Measurements from ENCODE around the gene EXOC4. TPM values are rescaled to one million over a fixed set of nuclear protein-coding genes. Genes with fewer than 3 reads are reported as not detected.

EXOC4 gene
- total and polyA plus RNA-seq, 7 experiments from 2014 or later, result 44.1 to 106 (median 74.2) TPM

- Histone ChIP-seq H3K27ac (ENCODE audit: low read depth, low read length) (no peak overlapping the region), H3K4me1 (ENCODE audit: control insufficient read depth in 2 of 2, insufficient read depth in 2 of 2, low read length in 2 of 2) (no peaks in the 10 kb centered on the region), H3K36me3 (ENCODE audit: control insufficient read depth in 2 of 3, insufficient read depth in 3 of 3, low read length in 3 of 3) (no peaks in the 10 kb centered on the region), H3K4me3 (ENCODE audit: low read length) (no peak overlapping the region), H3K27me3 (ENCODE audit: control insufficient read depth in 2 of 2, insufficient read depth in 2 of 2, low read length in 2 of 2) (no peaks in the 10 kb centered on the region), H3K9me3 (ENCODE audit: control insufficient read depth in 2 of 3, low read length in 3 of 3) (no peaks in the 10 kb centered on the region)
- no peak overlapping the region for H3K27ac Mint-ChIP-seq
- no peak for ATAC-seq
- intact Hi-C loops (cut with micrococcal nuclease), result no loop called here
- no peak overlapping the region for H3K4me3 Mint-ChIP-seq
- no peaks in the 10 kb centered on the region for H3K9me3 Mint-ChIP-seq
- peaks cover 0 to 8% (median 0%) of the 10 kb centered on the region in 7 donors for H3K4me1 Mint-ChIP-seq
- DNase-seq, result no peak
- ChIA-PET POLR2A (no interaction called here), CTCF (no interaction called here)
- H3K36me3 Mint-ChIP-seq, result peaks cover 2 to 22% (median 3%) of the 10 kb centered on the region in 5 donors
- H3K27me3 Mint-ChIP-seq, result no peaks in the 10 kb centered on the region
Observed at GRCh38 chr7:133550811-133551210, 297.9 kb downstream of the EXOC4 start.

- H3K4me3 ChIP-seq (ENCODE audit: low read length), result no peak overlapping the region
- Mint-ChIP-seq H3K27ac (no peak overlapping the region), H3K27me3 (no peaks in the 10 kb centered on the region), H3K9me3 (no peaks in the 10 kb centered on the region), H3K4me1 (peaks cover 0 to 8% (median 1%) of the 10 kb centered on the region in 7 donors), H3K36me3 (peaks cover 2 to 22% (median 3%) of the 10 kb centered on the region in 5 donors), H3K4me3 (no peak overlapping the region)
- H3K36me3 ChIP-seq (ENCODE audit: control insufficient read depth in 2 of 3, insufficient read depth in 3 of 3, low read length in 3 of 3), result no peaks in the 10 kb centered on the region
- ChIA-PET CTCF (no interaction called here), POLR2A (no interaction called here)
- ATAC-seq (no peak), DNase-seq (no peak)
- no peaks in the 10 kb centered on the region for H3K9me3 ChIP-seq (ENCODE audit: control insufficient read depth in 2 of 3, low read length in 3 of 3)
- intact Hi-C loops (cut with micrococcal nuclease), result no loop called here
- H3K27ac ChIP-seq (ENCODE audit: low read depth, low read length), result no peak overlapping the region
- no peaks in the 10 kb centered on the region for H3K4me1 ChIP-seq (ENCODE audit: control insufficient read depth in 2 of 2, insufficient read depth in 2 of 2, low read length in 2 of 2)
- H3K27me3 ChIP-seq (ENCODE audit: control insufficient read depth in 2 of 2, insufficient read depth in 2 of 2, low read length in 2 of 2), result no peaks in the 10 kb centered on the region
Observed at GRCh38 chr7:133551466-133551865, 298.6 kb downstream of the EXOC4 start.

GRCh38 chr7:133552079-133552478, 299.2 kb downstream of the EXOC4 start:
- no peaks in the 10 kb centered on the region for H3K9me3 Mint-ChIP-seq
- no peak overlapping the region for H3K4me3 Mint-ChIP-seq
- POLR2A ChIA-PET, result no interaction called here
- DNase-seq, result no peak
- H3K36me3 Mint-ChIP-seq, result peaks cover 0 to 17% (median 3%) of the 10 kb centered on the region in 5 donors
- CTCF ChIA-PET, result no interaction called here
- no peaks in the 10 kb centered on the region for H3K36me3 ChIP-seq (ENCODE audit: control insufficient read depth in 2 of 3, insufficient read depth in 3 of 3, low read length in 3 of 3)
- peaks cover 0 to 11% (median 5%) of the 10 kb centered on the region in 7 donors for H3K4me1 Mint-ChIP-seq
- intact Hi-C loops (cut with micrococcal nuclease), result no loop called here
- no peak overlapping the region for H3K27ac ChIP-seq (ENCODE audit: low read depth, low read length)
- no peak overlapping the region for H3K27ac Mint-ChIP-seq
- ATAC-seq, result no peak
- H3K27me3 Mint-ChIP-seq, result no peaks in the 10 kb centered on the region
- no peaks in the 10 kb centered on the region for H3K27me3 ChIP-seq (ENCODE audit: control insufficient read depth in 2 of 2, insufficient read depth in 2 of 2, low read length in 2 of 2)
- H3K4me3 ChIP-seq (ENCODE audit: low read length), result no peak overlapping the region
- no peaks in the 10 kb centered on the region for H3K4me1 ChIP-seq (ENCODE audit: control insufficient read depth in 2 of 2, insufficient read depth in 2 of 2, low read length in 2 of 2)
- H3K9me3 ChIP-seq (ENCODE audit: control insufficient read depth in 2 of 3, low read length in 3 of 3), result no peaks in the 10 kb centered on the region

GRCh38 chr7:133554330-133554729, 301.5 kb downstream of the EXOC4 start:
- H3K27me3 Mint-ChIP-seq, result no peaks in the 10 kb centered on the region
- no peak for ATAC-seq

GRCh38 chr7:133556048-133556447, 303.2 kb downstream of the EXOC4 start:
- Histone ChIP-seq H3K27me3 (ENCODE audit: control insufficient read depth in 2 of 2, insufficient read depth in 2 of 2, low read length in 2 of 2) (no peaks in the 10 kb centered on the region), H3K4me3 (ENCODE audit: low read length) (no peak overlapping the region), H3K4me1 (ENCODE audit: control insufficient read depth in 2 of 2, insufficient read depth in 2 of 2, low read length in 2 of 2) (no peaks in the 10 kb centered on the region), H3K27ac (ENCODE audit: low read depth, low read length) (no peak overlapping the region), H3K9me3 (ENCODE audit: control insufficient read depth in 2 of 3, low read length in 3 of 3) (no peaks in the 10 kb centered on the region), H3K36me3 (ENCODE audit: control insufficient read depth in 2 of 3, insufficient read depth in 3 of 3, low read length in 3 of 3) (no peaks in the 10 kb centered on the region)
- DNase-seq, result no peak
- Mint-ChIP-seq H3K27me3 (no peaks in the 10 kb centered on the region), H3K4me3 (no peak overlapping the region), H3K9me3 (no peaks in the 10 kb centered on the region), H3K4me1 (peaks cover 0 to 11% (median 8%) of the 10 kb centered on the region in 7 donors), H3K36me3 (peaks cover 0 to 10% (median 3%) of the 10 kb centered on the region in 5 donors), H3K27ac (peak overlapping the region in 1 of 9 donors; percentile 3)
- POLR2A ChIA-PET, result no interaction called here
- intact Hi-C loops (cut with micrococcal nuclease), result no loop called here
- CTCF ChIA-PET, result no interaction called here
- no peak for ATAC-seq

More at GRCh38 chr7:133554330-133554729, 301.5 kb downstream of the EXOC4 start:
- Histone ChIP-seq H3K27me3 (ENCODE audit: control insufficient read depth in 2 of 2, insufficient read depth in 2 of 2, low read length in 2 of 2) (no peaks in the 10 kb centered on the region), H3K4me3 (ENCODE audit: low read length) (no peak overlapping the region), H3K4me1 (ENCODE audit: control insufficient read depth in 2 of 2, insufficient read depth in 2 of 2, low read length in 2 of 2) (no peaks in the 10 kb centered on the region), H3K9me3 (ENCODE audit: control insufficient read depth in 2 of 3, low read length in 3 of 3) (no peaks in the 10 kb centered on the region), H3K27ac (ENCODE audit: low read depth, low read length) (no peak overlapping the region), H3K36me3 (ENCODE audit: control insufficient read depth in 2 of 3, insufficient read depth in 3 of 3, low read length in 3 of 3) (no peaks in the 10 kb centered on the region)
- intact Hi-C loops (cut with micrococcal nuclease), result no loop called here
- ChIA-PET POLR2A (no interaction called here), CTCF (no interaction called here)
- peaks cover 0 to 11% (median 8%) of the 10 kb centered on the region in 7 donors for H3K4me1 Mint-ChIP-seq
- peaks cover 0 to 6% (median 3%) of the 10 kb centered on the region in 5 donors for H3K36me3 Mint-ChIP-seq
- no peak overlapping the region for H3K4me3 Mint-ChIP-seq
- no peak for DNase-seq
- no peak overlapping the region for H3K27ac Mint-ChIP-seq
- H3K9me3 Mint-ChIP-seq, result no peaks in the 10 kb centered on the region

- Histone ChIP-seq H3K36me3 (ENCODE audit: control insufficient read depth in 2 of 3, insufficient read depth in 3 of 3, low read length in 3 of 3) (no peaks in the 10 kb centered on the region), H3K4me1 (ENCODE audit: control insufficient read depth in 2 of 2, insufficient read depth in 2 of 2, low read length in 2 of 2) (no peaks in the 10 kb centered on the region), H3K27ac (ENCODE audit: low read depth, low read length) (no peak overlapping the region), H3K4me3 (ENCODE audit: low read length) (no peak overlapping the region), H3K27me3 (ENCODE audit: control insufficient read depth in 2 of 2, insufficient read depth in 2 of 2, low read length in 2 of 2) (no peaks in the 10 kb centered on the region), H3K9me3 (ENCODE audit: control insufficient read depth in 2 of 3, low read length in 3 of 3) (no peaks in the 10 kb centered on the region)
- Mint-ChIP-seq H3K27me3 (no peaks in the 10 kb centered on the region), H3K9me3 (no peaks in the 10 kb centered on the region), H3K4me3 (no peak overlapping the region), H3K4me1 (peaks cover 0 to 11% (median 5%) of the 10 kb centered on the region in 7 donors), H3K27ac (no peak overlapping the region), H3K36me3 (peaks cover 0 to 11% (median 3%) of the 10 kb centered on the region in 5 donors)
- ATAC-seq (no peak), DNase-seq (no peak)
- CTCF ChIA-PET, result no interaction called here
- intact Hi-C loops (cut with micrococcal nuclease), result no loop called here
- POLR2A ChIA-PET, result no interaction called here
Observed at GRCh38 chr7:133556553-133556952, 303.7 kb downstream of the EXOC4 start.

GRCh38 chr7:133560900-133561299, 308.0 kb downstream of the EXOC4 start:
- H3K27ac Mint-ChIP-seq, result no peak overlapping the region
- Histone ChIP-seq H3K27me3 (ENCODE audit: control insufficient read depth in 2 of 2, insufficient read depth in 2 of 2, low read length in 2 of 2) (no peaks in the 10 kb centered on the region), H3K9me3 (ENCODE audit: control insufficient read depth in 2 of 3, low read length in 3 of 3) (no peaks in the 10 kb centered on the region), H3K4me1 (ENCODE audit: control insufficient read depth in 2 of 2, insufficient read depth in 2 of 2, low read length in 2 of 2) (no peaks in the 10 kb centered on the region), H3K4me3 (ENCODE audit: low read length) (no peak overlapping the region), H3K36me3 (ENCODE audit: control insufficient read depth in 2 of 3, insufficient read depth in 3 of 3, low read length in 3 of 3) (no peaks in the 10 kb centered on the region), H3K27ac (ENCODE audit: low read depth, low read length) (no peak overlapping the region)
- ATAC-seq (no peak), DNase-seq (no peak)
- POLR2A ChIA-PET, result no interaction called here
- no peaks in the 10 kb centered on the region for H3K27me3 Mint-ChIP-seq
- peaks cover 0 to 10% (median 4%) of the 10 kb centered on the region in 7 donors for H3K4me1 Mint-ChIP-seq
- peaks cover 0 to 51% (median 35%) of the 10 kb centered on the region in 5 donors for H3K36me3 Mint-ChIP-seq
- no peak overlapping the region for H3K4me3 Mint-ChIP-seq
- H3K9me3 Mint-ChIP-seq, result peaks cover 0 to 10% (median 0%) of the 10 kb centered on the region in 11 donors
- CTCF ChIA-PET, result no interaction called here
- intact Hi-C loops (cut with micrococcal nuclease), result no loop called here

All from naive thymus-derived CD4-positive, alpha-beta T cell (primary cell).